Ishikawa (cell line): ENCODE data around the gene MYMX.

ENCODE experiments used
- CEBPB ChIP-seq: IDR thresholded peaks from 2 replicates; pipeline ENCODE4 v1.6.1; 2012
- CREB1 ChIP-seq: IDR thresholded peaks from 2 replicates; pipeline ENCODE4 v1.6.1; 2012; ENCODE audit warnings: low read depth
- EGR1 ChIP-seq: IDR thresholded peaks from 2 replicates; pipeline ENCODE4 v1.6.1; 2012
- EP300 ChIP-seq: IDR thresholded peaks from 2 replicates; pipeline ENCODE4 v1.6.1; 2012; ENCODE audit warnings: borderline replicate concordance
- FOXM1 ChIP-seq: IDR thresholded peaks from 2 replicates; pipeline ENCODE4 v1.6.1; 2012; ENCODE audit warnings: low read depth, borderline replicate concordance
- MAX ChIP-seq: IDR thresholded peaks from 2 replicates; pipeline ENCODE4 v1.6.1; 2012
- NFIC ChIP-seq: IDR thresholded peaks from 2 replicates; pipeline ENCODE4 v1.6.1; 2012
- RAD21 ChIP-seq: IDR thresholded peaks from 2 replicates; pipeline ENCODE4 v1.6.1; 2012; ENCODE audit warnings: low read depth
- REST ChIP-seq: IDR thresholded peaks from 2 replicates; pipeline ENCODE4 v1.6.1; 2012; ENCODE audit warnings: low read depth, mild to moderate bottlenecking
- TAF1 ChIP-seq: IDR thresholded peaks from 2 replicates; pipeline ENCODE4 v1.6.1; 2012; ENCODE audit warnings: low read depth, mild to moderate bottlenecking
- TCF12 ChIP-seq: IDR thresholded peaks from 2 replicates; pipeline ENCODE4 v1.6.1; 2012; ENCODE audit warnings: low read depth
- TEAD4 ChIP-seq: IDR thresholded peaks from 2 replicates; pipeline ENCODE4 v1.6.1; 2012
- USF1 ChIP-seq: IDR thresholded peaks from 2 replicates; pipeline ENCODE4 v1.6.1; 2012
- YY1 ChIP-seq: IDR thresholded peaks from 2 replicates; pipeline ENCODE4 v1.6.1; 2012; ENCODE audit warnings: low read depth
- ZBTB7A ChIP-seq: IDR thresholded peaks from 2 replicates; pipeline ENCODE4 v1.6.1; 2012; ENCODE audit warnings: low read depth

Gene MYMX

GRCh38 chr6:44202332-44202971, 14.3 kb upstream of the MYMX start:
- TF ChIP-seq TCF12 (no peak), CEBPB (no peak), TEAD4 (no peak), RAD21 (no peak), YY1 (no peak), TAF1 (no peak), MAX (no peak), USF1 (no peak), FOXM1 (no peak), CREB1 (no peak), NFIC (no peak), REST (no peak), EGR1 (no peak), ZBTB7A (no peak), EP300 (no peak)

- no peak for TF ChIP-seq FOXM1
Measured at GRCh38 chr6:44202972-44203750, 13.6 kb upstream of the MYMX start.

GRCh38 chr6:44203955-44204354, 12.8 kb upstream of the MYMX start:
- TF ChIP-seq YY1 (no peak), CEBPB (no peak), ZBTB7A (no peak)

GRCh38 chr6:44207966-44208365, 8.8 kb upstream of the MYMX start:
- TF ChIP-seq EGR1 (no peak), TAF1 (no peak), ZBTB7A (no peak), CREB1 (no peak), TEAD4 (no peak), NFIC (no peak), TCF12 (no peak), REST (no peak), CEBPB (no peak), RAD21 (no peak), YY1 (no peak), FOXM1 (no peak), EP300 (no peak), USF1 (no peak), MAX (no peak)

GRCh38 chr6:44211284-44211683, 5.4 kb upstream of the MYMX start:
- no peak for TF ChIP-seq USF1
- no peak for TF ChIP-seq EP300
- TF ChIP-seq TCF12, result no peak
- TF ChIP-seq REST, result no peak
- no peak for TF ChIP-seq MAX
- no peak for TF ChIP-seq RAD21
- no peak for TF ChIP-seq TEAD4
- no peak for TF ChIP-seq FOXM1
- TF ChIP-seq NFIC, result no peak
- no peak for TF ChIP-seq EGR1
